Activated T-helper 1 cell treated with anti-CD3 and anti-CD28 coated beads, Interleukin-12 subunit alpha, Interleukin-12 subunit beta, Interleukin-2, Interleukin-4 antibody, amounts not matched to agents 30 ng/mL and 10 ng/mL and 1 ng/mL, durations not matched to agents 14 hours and 24 hours and 36 hours (primary cell): ENCODE results near the gene CORIN. TPM values are rescaled to one million over a fixed set of nuclear protein-coding genes. Genes with fewer than 3 reads are reported as not detected.

Source experiments
- DNase-seq: peaks from one replicate; pipeline ENCODE4 v3.0.0; 2021; ENCODE audit warnings: low spot score
- H3K27ac Mint-ChIP-seq: one replicate; pipeline ENCODE4 v1.8.0; 2021; ENCODE audit warnings: mild to moderate bottlenecking, mixed read lengths
- H3K27me3 Mint-ChIP-seq: one replicate; pipeline ENCODE4 v1.8.0; 2022; ENCODE audit warnings: mild to moderate bottlenecking, moderate library complexity, mixed read lengths; ENCODE audit not compliant: insufficient read depth
- H3K36me3 Mint-ChIP-seq: one replicate; pipeline ENCODE4 v1.8.0; 2021; ENCODE audit warnings: low read depth, mixed read lengths
- H3K4me1 Mint-ChIP-seq: one replicate; pipeline ENCODE4 v1.8.0; 2021; ENCODE audit warnings: low read depth, mixed read lengths
- H3K4me3 Mint-ChIP-seq: one replicate; pipeline ENCODE4 v1.8.0; 2021; ENCODE audit warnings: mild to moderate bottlenecking, moderate library complexity, mixed read lengths
- H3K9me3 Mint-ChIP-seq: one replicate; pipeline ENCODE4 v1.8.0; 2021; ENCODE audit warnings: mixed read lengths
- intact Hi-C: fragments of 100-400 bp; cut with micrococcal nuclease; formaldehyde crosslinking; loops from one replicate; pipeline ENCODE4 v1.15.1; 2024
- total RNA-seq: library from RNA; stranded (reverse); gene quantifications from 2 replicates; pipeline ENCODE4 v1.2.3, GENCODE V29; 2022

The CORIN gene
- total RNA-seq, 1 donor from 2014 or later, result not detected

DNA sequence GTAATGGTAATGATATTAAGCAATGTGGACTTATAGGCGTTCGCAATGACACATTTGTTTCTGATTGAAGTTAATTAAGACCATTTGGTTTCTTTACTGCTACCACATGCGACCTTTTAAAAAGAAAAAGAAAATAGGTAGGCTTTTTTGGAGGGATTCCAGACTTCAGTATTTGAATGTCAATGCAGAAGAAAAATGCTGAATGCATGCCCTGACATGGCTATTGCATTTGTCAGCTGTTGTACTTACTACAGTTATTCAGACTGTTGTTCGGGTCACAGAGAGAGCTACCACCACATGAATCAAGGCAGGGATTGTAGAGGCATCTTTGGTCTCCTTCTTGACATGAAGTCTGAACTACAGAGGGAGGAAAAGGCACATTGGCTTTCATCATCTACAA is 163.7 kb downstream of the CORIN start:
- no peak overlapping the region for H3K27ac Mint-ChIP-seq
- intact Hi-C loops, result no loop called here
- H3K27me3 Mint-ChIP-seq, result peaks cover 12% of the 10 kb centered on the region
- no peak for DNase-seq
- no peaks in the 10 kb centered on the region for H3K4me1 Mint-ChIP-seq
- no peak overlapping the region for H3K4me3 Mint-ChIP-seq
- H3K36me3 Mint-ChIP-seq, result no peaks in the 10 kb centered on the region
- no peaks in the 10 kb centered on the region for H3K9me3 Mint-ChIP-seq

DNA sequence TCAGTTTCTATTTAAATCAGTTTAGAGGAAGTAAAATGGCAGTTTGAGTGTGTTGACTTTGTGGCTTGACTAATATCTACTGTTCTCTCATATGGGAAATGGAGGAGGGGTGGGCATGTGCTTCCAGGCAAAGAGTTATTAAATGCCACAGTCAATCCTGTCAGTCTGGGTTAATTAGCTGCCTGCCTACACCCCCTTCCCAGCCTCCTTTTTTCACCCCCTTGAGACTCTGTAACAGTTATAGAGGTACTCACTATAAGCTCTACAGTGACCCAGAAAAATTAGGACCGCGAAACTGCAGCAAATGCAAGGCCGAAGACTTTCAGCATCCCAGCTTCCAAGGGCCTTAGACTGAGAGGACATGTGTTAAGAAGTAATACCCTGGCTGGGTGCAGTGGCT is 165.2 kb downstream of the CORIN start:
- no peaks in the 10 kb centered on the region for H3K9me3 Mint-ChIP-seq
- no peaks in the 10 kb centered on the region for H3K36me3 Mint-ChIP-seq
- no peak overlapping the region for H3K27ac Mint-ChIP-seq
- no peak overlapping the region for H3K4me3 Mint-ChIP-seq
- H3K4me1 Mint-ChIP-seq, result no peaks in the 10 kb centered on the region
- H3K27me3 Mint-ChIP-seq, result peaks cover 10% of the 10 kb centered on the region
- no peak for DNase-seq
- intact Hi-C loops, result no loop called here

DNA sequence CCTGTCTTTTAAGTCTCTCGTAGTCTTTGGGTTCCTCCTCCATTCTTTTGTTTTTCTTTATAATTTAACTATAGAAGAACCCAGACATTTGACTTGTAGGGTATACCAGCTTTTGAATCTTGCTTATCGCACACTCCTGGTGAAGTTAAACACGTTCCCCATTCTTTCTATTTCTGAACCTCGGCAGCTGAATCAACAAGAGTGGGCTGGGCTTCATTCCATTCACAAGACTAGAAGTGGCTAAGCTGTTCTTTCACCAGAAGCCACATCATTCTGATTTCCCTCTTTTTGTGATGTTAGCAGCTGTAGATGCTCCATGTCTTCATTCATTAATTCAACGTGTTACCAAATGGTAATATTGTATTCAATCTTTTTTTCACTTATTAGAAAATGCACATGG is 167.9 kb downstream of the CORIN start:
- H3K27ac Mint-ChIP-seq, result no peak overlapping the region

DNA sequence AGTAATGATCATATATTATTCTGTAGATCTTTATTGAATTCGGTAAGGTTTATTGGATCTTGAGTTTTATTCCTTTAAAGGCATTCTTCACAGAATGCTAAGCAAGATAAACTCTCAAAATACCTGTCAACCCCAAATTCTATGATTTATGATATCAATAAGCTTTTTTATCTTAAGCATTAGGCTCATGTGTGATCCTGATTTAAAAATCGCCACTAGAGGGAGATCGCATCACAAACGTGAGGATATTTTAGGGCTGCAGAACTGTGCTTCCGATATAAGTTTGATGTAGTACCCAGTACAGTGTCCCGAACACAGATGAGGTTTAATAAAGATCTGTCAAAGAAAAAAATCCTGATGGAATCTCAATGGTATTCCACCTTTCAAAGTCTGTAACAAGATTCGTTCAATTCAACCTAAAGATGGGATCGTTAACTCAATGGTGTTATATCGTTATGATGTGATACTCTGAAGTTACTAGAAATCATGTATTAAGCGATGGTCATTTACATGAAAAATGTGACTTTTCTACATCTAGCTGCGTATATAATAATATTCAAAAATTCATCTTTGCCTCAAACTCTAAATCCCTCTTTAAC is 169.0 kb downstream of the CORIN start:
- H3K36me3 Mint-ChIP-seq, result no peaks in the 10 kb centered on the region
- peaks cover 14% of the 10 kb centered on the region for H3K27me3 Mint-ChIP-seq
- H3K4me1 Mint-ChIP-seq, result no peaks in the 10 kb centered on the region
- H3K27ac Mint-ChIP-seq, result no peak overlapping the region
- no peaks in the 10 kb centered on the region for H3K9me3 Mint-ChIP-seq
- intact Hi-C loops, result loop anchor here (1.0 to 5.0 kb wide), 4 partner anchors 168 to 473 kb away; partner anchors contain the start of gene CORIN
- H3K4me3 Mint-ChIP-seq, result no peak overlapping the region
- DNase-seq, result no peak

More for the DNA sequence above, 167.9 kb downstream of the CORIN start:
- Mint-ChIP-seq H3K36me3 (no peaks in the 10 kb centered on the region), H3K4me3 (no peak overlapping the region), H3K4me1 (no peaks in the 10 kb centered on the region), H3K27me3 (peaks cover 10% of the 10 kb centered on the region), H3K9me3 (no peaks in the 10 kb centered on the region)
- intact Hi-C loops, result loop anchor here (1.0 to 5.0 kb wide), 4 partner anchors 167 to 472 kb away; partner anchors contain the start of gene CORIN
- DNase-seq, result no peak

DNA sequence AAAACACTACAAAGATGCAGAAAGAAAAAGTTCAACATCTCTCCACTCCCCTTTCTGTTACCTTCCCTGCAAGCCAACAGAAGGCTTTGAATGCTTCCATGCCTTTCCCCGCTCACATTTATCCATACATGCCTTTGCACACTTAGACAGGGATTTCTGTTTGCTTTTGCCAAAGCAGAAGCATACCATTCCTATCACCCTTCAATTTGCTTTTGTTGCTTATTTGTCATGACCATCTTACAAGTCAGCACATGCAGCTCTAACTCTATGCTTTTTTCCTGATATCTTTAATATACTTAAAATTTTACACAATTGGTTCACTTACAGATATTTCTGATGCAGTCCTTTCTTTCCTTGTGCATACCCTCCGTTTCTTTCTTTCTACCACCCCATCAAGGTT is 169.6 kb downstream of the CORIN start:
- Mint-ChIP-seq H3K4me1 (no peaks in the 10 kb centered on the region), H3K36me3 (no peaks in the 10 kb centered on the region), H3K27ac (no peak overlapping the region), H3K4me3 (no peak overlapping the region), H3K9me3 (no peaks in the 10 kb centered on the region), H3K27me3 (peaks cover 11% of the 10 kb centered on the region)
- no peak for DNase-seq
- intact Hi-C loops, result loop anchor here (5.0 kb wide), 3 partner anchors 169 to 474 kb away; partner anchors contain the start of gene CORIN

DNA sequence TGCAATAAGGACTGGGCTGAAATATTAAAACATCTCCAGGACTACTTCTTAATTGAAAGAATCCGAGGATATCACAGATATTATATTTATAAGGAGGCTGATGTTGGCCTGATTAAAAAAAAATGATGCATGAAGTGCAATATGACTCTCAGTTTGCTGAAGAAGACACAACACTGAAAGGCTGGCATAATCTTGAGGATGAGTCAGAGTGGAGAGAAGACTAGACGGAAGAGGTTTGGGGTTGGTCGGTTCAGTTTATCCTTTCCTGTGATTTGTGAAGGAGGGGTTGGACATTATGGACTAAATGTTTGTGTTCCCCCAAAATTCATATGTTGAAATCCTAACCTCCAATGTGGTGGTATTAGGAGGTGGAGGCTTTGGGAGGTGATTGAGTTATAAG is 170.3 kb downstream of the CORIN start:
- Mint-ChIP-seq H3K36me3 (no peaks in the 10 kb centered on the region), H3K27me3 (peaks cover 11% of the 10 kb centered on the region), H3K9me3 (no peaks in the 10 kb centered on the region), H3K4me3 (no peak overlapping the region), H3K4me1 (no peaks in the 10 kb centered on the region), H3K27ac (no peak overlapping the region)
- DNase-seq, result no peak
- intact Hi-C loops, result loop anchor here (5.0 kb wide), 3 partner anchors 170 to 475 kb away; partner anchors contain the start of gene CORIN

DNA sequence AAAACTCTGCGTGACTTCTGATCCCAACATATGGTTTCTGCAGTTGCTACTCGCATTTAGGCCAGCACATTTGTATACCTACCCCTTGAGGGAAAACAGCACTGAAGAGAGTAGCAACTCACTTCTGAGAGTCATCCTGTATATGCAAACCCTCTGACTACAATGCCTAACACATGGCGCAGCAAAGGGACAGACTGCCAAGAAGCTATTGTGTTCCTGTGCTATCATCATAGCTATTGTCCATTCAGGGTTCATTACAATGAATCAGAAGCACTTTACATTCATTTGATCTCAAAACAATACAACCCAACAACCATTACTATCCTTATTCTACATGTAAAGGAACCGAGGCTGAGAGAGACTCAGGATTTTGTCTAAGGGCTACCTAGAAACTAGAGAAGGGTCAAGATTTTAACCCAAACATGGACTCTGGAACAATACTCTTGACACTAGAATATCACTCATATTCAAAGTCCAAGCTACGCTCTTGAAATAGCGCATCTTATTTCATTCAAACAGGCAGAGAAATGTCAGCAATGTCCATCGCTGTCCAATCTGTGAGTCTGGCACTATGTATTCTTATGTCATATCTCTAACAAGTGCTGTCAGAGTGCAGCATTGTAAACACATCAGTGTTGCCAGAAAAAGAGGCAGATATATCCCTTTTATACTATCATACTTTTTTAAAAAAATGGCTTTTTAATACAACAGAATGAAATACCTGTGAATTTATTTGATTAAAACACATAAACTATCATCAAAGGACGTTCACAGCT is 173.6 kb downstream of the CORIN start:
- Mint-ChIP-seq H3K4me1 (no peaks in the 10 kb centered on the region), H3K4me3 (no peak overlapping the region), H3K27ac (no peak overlapping the region), H3K9me3 (no peaks in the 10 kb centered on the region), H3K27me3 (peaks cover 13% of the 10 kb centered on the region), H3K36me3 (no peaks in the 10 kb centered on the region)
- DNase-seq, result no peak
- intact Hi-C loops, result no loop called here

DNA sequence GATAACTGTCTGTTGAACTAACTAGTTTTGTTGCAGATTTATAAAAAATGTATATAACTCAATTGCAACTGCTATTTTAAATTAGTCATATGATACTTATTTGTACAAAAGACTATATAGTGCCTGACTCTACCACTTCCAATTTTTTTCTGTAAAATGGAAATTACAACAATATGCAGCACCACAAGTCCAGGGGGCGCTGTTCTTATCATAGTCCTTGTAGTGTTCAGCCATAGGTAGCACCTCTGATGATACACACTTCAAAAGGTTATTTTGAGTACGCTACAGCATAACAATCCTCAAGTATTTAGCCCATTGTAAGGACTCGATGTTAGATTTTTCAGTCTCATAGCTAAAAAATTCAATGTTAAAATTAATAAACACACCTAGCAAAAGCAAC is 174.9 kb downstream of the CORIN start:
- intact Hi-C loops, result no loop called here
- H3K27ac Mint-ChIP-seq, result no peak overlapping the region
- H3K4me1 Mint-ChIP-seq, result no peaks in the 10 kb centered on the region
- no peak for DNase-seq
- H3K9me3 Mint-ChIP-seq, result no peaks in the 10 kb centered on the region
- H3K4me3 Mint-ChIP-seq, result no peak overlapping the region
- H3K36me3 Mint-ChIP-seq, result no peaks in the 10 kb centered on the region
- peaks cover 13% of the 10 kb centered on the region for H3K27me3 Mint-ChIP-seq

DNA sequence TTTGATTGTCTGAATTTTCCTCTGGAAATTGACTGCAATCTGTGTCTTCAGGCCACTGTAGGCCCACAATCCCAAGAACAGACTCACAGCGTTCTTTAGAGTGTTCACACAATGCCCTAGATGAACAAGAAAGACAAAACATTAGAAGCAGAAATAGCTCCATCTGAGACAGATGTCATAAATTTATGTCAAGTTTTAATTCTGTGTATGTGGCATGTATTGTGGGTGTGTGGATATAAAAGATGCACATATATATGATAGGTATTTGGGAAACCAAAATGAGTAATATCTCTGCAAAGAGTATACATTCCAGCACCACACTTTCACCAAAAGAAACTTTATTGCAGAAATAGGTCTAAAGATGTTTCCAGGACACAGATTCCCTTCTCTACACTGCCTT is 176.1 kb downstream of the CORIN start:
- Mint-ChIP-seq H3K36me3 (no peaks in the 10 kb centered on the region), H3K27me3 (peaks cover 13% of the 10 kb centered on the region), H3K4me1 (no peaks in the 10 kb centered on the region), H3K4me3 (no peak overlapping the region), H3K27ac (no peak overlapping the region), H3K9me3 (no peaks in the 10 kb centered on the region)
- intact Hi-C loops, result no loop called here
- no peak for DNase-seq

DNA sequence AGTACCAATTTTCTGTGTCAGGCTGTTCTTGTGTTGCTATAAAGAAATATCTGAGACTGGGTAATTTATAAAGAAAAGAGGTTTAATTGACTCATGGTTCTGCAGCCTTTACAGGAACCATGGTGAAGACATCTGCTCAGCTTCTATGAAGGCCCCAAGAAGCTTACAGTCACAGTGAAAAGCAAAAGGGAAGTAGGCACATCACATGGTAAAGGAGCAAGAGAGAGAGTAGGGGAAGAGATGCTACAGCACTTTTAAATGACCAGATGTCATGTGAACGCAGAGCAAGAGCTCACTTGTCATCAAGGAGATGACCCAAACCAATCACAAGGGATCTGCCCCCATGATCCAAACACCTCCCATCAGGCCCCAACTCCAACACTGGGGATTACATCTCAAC is 178.5 kb downstream of the CORIN start:
- Mint-ChIP-seq H3K36me3 (no peaks in the 10 kb centered on the region), H3K4me1 (no peaks in the 10 kb centered on the region), H3K4me3 (no peak overlapping the region), H3K27ac (no peak overlapping the region), H3K27me3 (peaks cover 9% of the 10 kb centered on the region), H3K9me3 (no peaks in the 10 kb centered on the region)
- DNase-seq, result no peak
- intact Hi-C loops, result no loop called here

DNA sequence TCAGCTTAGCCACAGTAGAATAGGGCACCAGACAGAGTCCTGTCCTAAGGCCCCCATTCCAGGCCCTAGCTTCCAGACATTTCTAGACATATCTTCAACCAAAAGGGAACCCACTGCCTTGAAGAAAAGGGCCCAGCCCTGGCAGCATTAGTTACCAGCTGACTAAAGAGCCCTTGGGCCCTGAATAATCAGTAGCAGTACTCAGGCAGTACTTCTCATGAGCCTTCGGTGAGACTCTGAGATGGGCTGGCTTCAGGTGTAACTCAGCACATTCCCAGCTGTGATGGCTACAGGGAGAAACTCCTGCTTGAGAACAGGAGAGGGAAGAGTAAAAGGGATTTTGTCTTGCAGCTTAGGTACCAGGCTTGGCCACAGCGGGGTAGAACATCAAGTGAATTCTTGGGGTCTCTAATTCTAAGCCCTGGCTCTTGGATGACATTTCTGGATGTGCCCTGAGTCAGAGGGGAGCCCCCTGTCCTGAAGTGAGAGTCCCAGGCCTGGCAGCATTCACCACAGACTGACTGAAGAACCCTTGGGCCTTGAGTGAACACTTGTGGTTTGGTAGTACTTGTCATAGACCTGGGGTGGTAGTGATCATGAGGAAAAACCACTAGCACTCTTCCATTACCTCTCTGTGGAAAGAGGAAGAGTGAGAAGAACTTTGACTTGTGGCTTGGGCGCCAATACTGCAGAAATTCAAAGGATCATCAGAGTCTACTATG is 182.7 kb downstream of the CORIN start:
- Mint-ChIP-seq H3K36me3 (no peaks in the 10 kb centered on the region), H3K27me3 (peaks cover 13% of the 10 kb centered on the region), H3K27ac (no peak overlapping the region), H3K4me1 (no peaks in the 10 kb centered on the region), H3K9me3 (no peaks in the 10 kb centered on the region), H3K4me3 (no peak overlapping the region)
- intact Hi-C loops, result no loop called here
- DNase-seq, result no peak

DNA sequence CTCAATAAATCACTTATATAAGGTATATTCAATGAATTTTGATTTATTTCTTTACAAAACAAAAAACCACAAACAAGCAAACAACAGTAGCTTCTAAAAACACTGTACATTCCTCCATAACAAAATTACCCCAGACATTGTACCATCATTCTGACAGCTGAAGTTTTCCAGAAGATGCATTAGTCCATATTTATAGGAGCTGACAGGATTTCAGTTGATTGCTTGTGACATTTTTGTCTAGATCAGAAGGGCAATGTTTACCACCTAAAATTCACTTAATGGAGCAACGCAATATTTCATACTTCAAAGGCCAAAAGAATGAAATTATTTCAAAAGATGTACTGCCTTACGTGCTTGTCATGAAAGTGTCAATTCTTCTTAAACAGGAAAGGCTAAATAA is 185.8 kb downstream of the CORIN start:
- Mint-ChIP-seq H3K27ac (no peak overlapping the region), H3K4me3 (no peak overlapping the region), H3K27me3 (peaks cover 13% of the 10 kb centered on the region), H3K9me3 (no peaks in the 10 kb centered on the region), H3K4me1 (no peaks in the 10 kb centered on the region), H3K36me3 (no peaks in the 10 kb centered on the region)
- no peak for DNase-seq
- intact Hi-C loops, result no loop called here

DNA sequence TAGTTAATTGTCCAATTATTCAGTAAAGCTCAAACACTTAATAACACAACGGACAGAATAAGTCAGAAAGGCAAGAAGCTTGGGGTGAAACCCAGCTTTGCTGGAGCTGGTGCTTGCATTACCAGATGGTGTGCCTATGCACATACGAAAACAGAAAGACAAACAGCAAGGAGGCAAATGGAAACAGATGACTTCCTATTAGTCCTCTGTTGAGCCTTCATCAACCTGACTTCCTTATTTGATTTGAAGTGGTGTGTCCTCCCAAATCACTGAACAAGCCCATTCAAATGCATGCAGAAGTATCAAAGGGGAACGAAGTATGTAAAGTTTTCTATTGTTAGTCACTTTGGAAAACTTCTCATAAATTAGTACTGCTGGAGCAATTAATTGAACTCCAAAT is 186.6 kb downstream of the CORIN start:
- H3K27me3 Mint-ChIP-seq, result peaks cover 13% of the 10 kb centered on the region
- H3K36me3 Mint-ChIP-seq, result no peaks in the 10 kb centered on the region
- intact Hi-C loops, result no loop called here
- H3K27ac Mint-ChIP-seq, result no peak overlapping the region
- no peak for DNase-seq
- H3K4me3 Mint-ChIP-seq, result no peak overlapping the region
- no peaks in the 10 kb centered on the region for H3K9me3 Mint-ChIP-seq
- H3K4me1 Mint-ChIP-seq, result no peaks in the 10 kb centered on the region
